ENCODE data around the gene NRG3. TPM values are rescaled to one million over a fixed set of nuclear protein-coding genes. Genes with fewer than 3 reads are reported as not detected.

NRG3 gene
- total and polyA plus RNA-seq, 2 of the 8 experiments (the other 6 are each of a cell fraction or from before 2014, with no cell fraction given), result 4.2 to 5.0 TPM

GRCh38 chr10:82256275-82256674, 381.3 kb downstream of the NRG3 start:
- no peak overlapping the region for H3K9ac ChIP-seq (replicated peaks in 1 of 4; ENCODE audit: extremely low read depth in 1 of 4, low read depth in 3 of 4, low read length in 3 of 4)
- CTCF ChIA-PET (ENCODE audit: partially characterized antibody), result interaction anchor here (0.6 kb wide), 1 partner anchor 58 kb away, joined by 3 read pairs; no protein-coding TSS in a partner anchor
- H2AFZ ChIP-seq (ENCODE audit: low read length), result no peak overlapping the region
- no peak overlapping the region for H4K8ac ChIP-seq (ENCODE audit: extremely low read depth, insufficient read depth, low read length)
- DNase-seq (ENCODE audit: low read depth in 1 of 2, low spot score in 2 of 2), result no peak
- H3K56ac ChIP-seq (replicated peaks; ENCODE audit: insufficient read length, low read depth, low read length), result no peak overlapping the region
- no peak for FAIRE-seq
- no peak overlapping the region for H3K18ac ChIP-seq (ENCODE audit: extremely low read depth, low read length)
- no peaks in the 10 kb centered on the region for H3K79me2 ChIP-seq (ENCODE audit: control insufficient read depth in 1 of 2, insufficient read depth in 2 of 2, low read length in 2 of 2)
- H2BK20ac ChIP-seq (ENCODE audit: low read length), result no peak overlapping the region
- H2BK12ac ChIP-seq (ENCODE audit: low read depth, low read length), result no peak overlapping the region
- no peaks in the 10 kb centered on the region for H3K9me3 ChIP-seq (ENCODE audit: insufficient read depth in 2 of 2, low read depth in 1 of 2, low read length in 1 of 2)
- H4K91ac ChIP-seq (replicated peaks; ENCODE audit: insufficient read length, low read length), result no peak overlapping the region
- WGBS, 2 experiments (ENCODE audit: extremely low coverage in 1 of 2, insufficient coverage in 1 of 2, insufficient read length in 1 of 2, insufficient replicate concordance in 2 of 2, low coverage in 1 of 2, low lambda C conversion rate in 2 of 2, missing lambda C conversion rate in 1 of 2), result 80% methylated on average over 3 of the region's 3 CpGs; no CpG with 5 or more reads in 1 of the 2 experiments
- H2BK15ac ChIP-seq (ENCODE audit: low read length), result no peak overlapping the region
- H4K5ac ChIP-seq (ENCODE audit: insufficient read length, low read depth, low read length), result no peak overlapping the region
- no peaks in the 10 kb centered on the region; the same call in 1 of the 2 replicates for H3K23me2 ChIP-seq (ENCODE audit: low read depth, low read length)
- H2AK5ac ChIP-seq (ENCODE audit: low read depth, low read length), result no peak overlapping the region
- no peaks in the 10 kb centered on the region; a peak in 2 of 7 replicates for H3K4me1 ChIP-seq (replicated peaks in 1 of 4; ENCODE audit: control insufficient read depth in 3 of 4, insufficient read depth in 4 of 4, low read length in 3 of 4)
- H3K27ac ChIP-seq (ENCODE audit: low read depth, low read length), result no peak overlapping the region
- no peak overlapping the region for H2BK5ac ChIP-seq (ENCODE audit: low read depth, low read length)
- no peaks in the 10 kb centered on the region for H3K79me1 ChIP-seq (ENCODE audit: low read depth, low read length)
- H3K23ac ChIP-seq (ENCODE audit: insufficient read length), result no peak overlapping the region
- H3K14ac ChIP-seq (ENCODE audit: insufficient read length), result no peak overlapping the region
- no peak overlapping the region for H3K4me3 ChIP-seq (ENCODE audit: extremely low read depth in 1 of 4, insufficient read depth in 2 of 4, low read depth in 3 of 4, low read length in 4 of 4)
- no peaks in the 10 kb centered on the region for H4K20me1 ChIP-seq (replicated peaks in 1 of 2; ENCODE audit: control insufficient read depth in 1 of 2, insufficient read depth in 2 of 2, low read length in 2 of 2)
- no peaks in the 10 kb centered on the region for H3K36me3 ChIP-seq (ENCODE audit: control insufficient read depth in 2 of 4, insufficient read depth in 4 of 4, low read length in 3 of 4)
- POLR2A ChIA-PET (ENCODE audit: partially characterized antibody), result no interaction called here
- H3K4me2 ChIP-seq (ENCODE audit: insufficient read depth in 1 of 2, low read depth in 2 of 2, low read length in 2 of 2), result no peak overlapping the region
- H3K4ac ChIP-seq (replicated peaks; ENCODE audit: insufficient read length, low read depth, low read length), result no peak overlapping the region
- H3K27me3 ChIP-seq (replicated peaks in 1 of 4; ENCODE audit: control insufficient read depth in 3 of 4, extremely low read depth in 1 of 4, insufficient read depth in 3 of 4, low read length in 3 of 4), result no peaks in the 10 kb centered on the region
- H2BK120ac ChIP-seq (replicated peaks; ENCODE audit: low read depth, low read length), result no peak overlapping the region
- TF ChIP-seq TEAD4 (IDR thresholded peaks at IDR 0.05; ENCODE audit: low read depth, low read length) (no peak), YY1 (IDR thresholded peaks at IDR 0.05; ENCODE audit: low read depth, low read length) (no peak), RAD21 (IDR thresholded peaks at IDR 0.05 in 1 of 2, conservative IDR thresholded peaks at IDR 0.05 in 1 of 2; ENCODE audit: low read depth in 2 of 2, low read length in 2 of 2) (0 out of 4 replicates have a peak, but pooled peaks of 1 of the 2 experiments have one; percentile 12), SRF (IDR thresholded peaks at IDR 0.05; ENCODE audit: low read depth, low read length) (no peak), SP1 (IDR thresholded peaks at IDR 0.05; ENCODE audit: low read depth, low read length) (no peak), EZH2 (IDR thresholded peaks at IDR 0.05; ENCODE audit: low read depth, low read length, severe bottlenecking) (no peak), CHD2 (IDR thresholded peaks at IDR 0.05; ENCODE audit: low read length) (no peak), ATF3 (IDR thresholded peaks at IDR 0.05; ENCODE audit: insufficient read depth, low read depth, low read length) (no peak), ATF2 (IDR thresholded peaks at IDR 0.05; ENCODE audit: low read length) (no peak)
